GM18861 (cell line): ENCODE data around the gene NT5C3B.
"Not testable (repeated sequence)": the region's sequence is repeated elsewhere in the genome, so short reads cannot be mapped to it uniquely, and the experiment has no call there.

Experiments
- ATAC-seq: cut with Tn5 transposase; IDR thresholded peaks from one replicate; pipeline ENCODE4 v1.9.1; 2021; ENCODE audit not compliant: unreplicated experiment

The NT5C3B gene

DNA sequence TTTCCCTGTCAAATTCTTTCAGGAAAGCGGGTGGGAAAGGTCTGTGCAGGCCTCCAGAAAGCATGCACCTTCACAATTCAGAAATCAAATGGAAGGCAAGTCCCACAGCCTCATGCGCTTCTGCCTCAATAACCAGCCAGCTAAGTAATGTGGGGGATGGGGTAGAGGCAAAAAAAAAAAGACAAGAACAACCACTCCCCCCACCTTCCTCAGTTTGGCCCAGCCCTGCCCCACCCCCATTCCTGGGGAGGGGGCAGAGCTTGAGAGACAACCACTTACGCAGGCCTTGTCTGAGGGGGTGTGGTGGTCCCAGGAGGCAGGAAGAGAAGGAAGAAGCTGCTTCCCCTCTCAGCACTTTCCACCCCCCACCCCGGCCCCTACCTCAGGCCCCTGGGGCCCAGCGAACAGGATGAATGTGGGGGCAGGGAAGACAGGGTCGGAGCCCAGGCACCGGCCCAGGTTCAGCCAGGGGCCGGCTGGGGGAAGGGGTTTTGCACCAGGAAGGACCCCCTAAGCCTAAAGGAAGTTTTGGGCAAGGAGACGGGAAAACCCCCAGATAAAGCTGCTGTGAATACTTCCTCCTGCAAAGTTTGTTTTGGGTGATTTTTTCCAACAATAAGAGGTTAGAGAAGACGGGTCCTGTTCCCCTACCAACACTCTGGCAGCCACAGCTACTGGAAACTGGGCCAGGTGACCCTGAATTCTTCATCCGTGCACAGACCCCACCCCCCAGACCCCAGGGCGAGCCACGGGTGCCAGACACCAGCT is 50.8 kb downstream of the NT5C3B start:
- no peak for ATAC-seq

GRCh38 chr17:41784207-41784744 is 51.8 kb downstream of the NT5C3B start:
- ATAC-seq, result no peak

DNA sequence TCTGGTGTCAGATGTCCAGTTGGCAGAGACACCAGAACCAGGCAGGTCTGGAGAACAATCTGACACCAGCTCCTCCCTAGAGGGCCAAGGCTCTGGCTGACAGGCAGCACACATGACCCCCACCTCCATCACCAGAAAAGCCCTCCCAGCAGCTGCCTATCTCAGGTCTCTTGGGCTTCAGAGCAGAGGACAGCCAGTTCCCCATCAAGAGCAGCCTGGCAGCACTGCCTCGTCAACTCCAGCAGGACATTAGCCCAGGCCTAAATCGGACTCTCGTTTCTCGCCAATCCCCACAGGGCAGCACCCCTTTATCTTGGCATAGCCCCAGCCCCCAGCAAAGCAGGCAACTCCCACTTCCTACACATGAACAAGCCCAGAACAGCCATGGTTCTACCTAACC is 53.9 kb downstream of the NT5C3B start:
- ATAC-seq, result no peak

GRCh38 chr17:41781404-41782110 is 54.5 kb downstream of the NT5C3B start:
- no peak for ATAC-seq

DNA sequence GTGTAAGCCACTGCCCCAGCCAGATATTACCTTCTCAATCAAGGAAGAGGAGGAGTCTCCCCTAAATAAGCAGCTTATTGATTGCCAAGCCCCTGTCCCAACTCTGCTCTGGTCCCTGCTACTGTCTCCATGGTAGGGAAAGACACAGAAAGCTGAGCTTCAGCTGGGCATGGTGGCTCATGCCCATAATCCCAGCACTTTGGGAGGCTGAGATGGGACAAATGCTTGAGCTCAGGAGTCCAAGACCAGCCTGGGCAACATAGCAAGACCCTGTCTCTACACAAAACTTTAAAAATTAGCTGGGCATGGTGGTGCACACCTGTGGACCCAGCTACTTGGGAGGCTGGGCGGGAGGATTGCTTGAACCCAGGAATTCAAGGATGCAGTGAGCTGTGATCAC is 56.1 kb downstream of the NT5C3B start:
- ATAC-seq, result no peak

GRCh38 chr17:41777574-41778188 is 58.4 kb downstream of the NT5C3B start:
- no peak for ATAC-seq

GRCh38 chr17:41777157-41777573 is 58.9 kb downstream of the NT5C3B start:
- ATAC-seq, result no peak

GRCh38 chr17:41776262-41776900 is 59.7 kb downstream of the NT5C3B start:
- not testable (repeated sequence) for ATAC-seq

DNA sequence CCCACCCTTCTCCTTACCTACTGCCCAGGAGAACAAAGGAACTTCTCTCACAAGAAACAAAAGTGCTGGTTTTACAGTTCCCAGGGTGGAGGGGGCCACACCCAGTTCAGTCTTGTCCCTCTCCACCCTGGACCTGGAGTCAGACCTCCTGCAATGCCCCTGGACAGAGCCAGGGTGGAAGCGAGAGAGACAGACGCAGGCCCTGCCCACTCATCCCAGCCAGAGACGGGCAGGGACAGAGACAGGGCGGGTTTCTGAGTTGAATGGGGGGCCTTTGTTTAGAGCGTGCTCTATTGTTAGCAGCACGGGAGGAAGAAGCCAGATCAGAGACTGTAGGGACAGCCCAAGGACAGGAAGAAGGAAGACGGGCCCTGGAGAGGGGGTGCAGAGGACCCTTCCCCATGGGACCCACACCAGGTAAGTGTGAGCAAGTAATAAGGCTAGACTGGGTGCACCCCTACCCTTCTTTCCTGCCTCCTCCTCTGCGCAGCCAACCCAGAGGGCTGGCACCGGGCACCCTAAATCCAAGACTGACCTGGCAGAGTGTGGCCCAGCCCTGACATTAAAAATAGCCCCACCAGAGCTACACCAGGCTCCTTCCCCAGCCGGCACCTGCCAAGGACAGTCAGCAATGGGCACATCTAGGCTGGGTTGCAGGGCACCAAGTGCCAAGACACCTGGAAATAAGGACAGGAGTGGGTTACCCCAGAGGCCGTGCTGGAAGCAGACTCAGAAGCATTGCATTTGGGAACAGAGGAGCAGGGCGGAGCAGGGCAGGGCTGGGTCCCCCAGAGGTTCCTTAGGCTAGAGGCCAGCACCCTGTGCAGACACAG is 60.4 kb downstream of the NT5C3B start:
- ATAC-seq, result no peak
